IMR-90 (cell line): ENCODE data around the gene DCLRE1C. TPM values are rescaled to one million over a fixed set of nuclear protein-coding genes. Genes with fewer than 3 reads are reported as not detected.

ENCODE experiments used
- ATAC-seq: fragments of 200-7000 bp; cut with Tn5 transposase; 2 replicates; pipeline ENCODE4 v1.9.1; 2020; ENCODE audit warnings: low read depth, mild to moderate bottlenecking, moderate library complexity
- BruUV-seq: library from RNA; stranded (reverse); fragments of 400-500 nt; replicated peaks from 2 replicates; lab custom pipeline; 2021; lab: Mats Ljungman, UMichigan
- CTCF ChIA-PET: fragments of 300-600 bp; formaldehyde crosslinking; extraction: SDS; loops from one replicate; lab custom pipeline; 2021; ENCODE audit warnings: antibody characterized with exemption; lab: Yijun Ruan, JAX
- POLR2A ChIA-PET: fragments of 300-600 bp; sonication (Branson Sonifier 250); formaldehyde crosslinking; loops from one replicate; lab custom pipeline; 2022; ENCODE audit warnings: antibody characterized with exemption; ENCODE audit not compliant: unreplicated experiment; lab: Charles Lee
- DNase-seq: peaks from one replicate; pipeline ENCODE4 v3.0.0; 2013
- H2AFZ ChIP-seq: replicated peaks from 2 replicates; pipeline ENCODE3; 2013; ENCODE audit warnings: low read length, mild to moderate bottlenecking; ENCODE audit not compliant: poor library complexity
- H2AK5ac ChIP-seq: 2 replicates; pipeline ENCODE4 v1.6.1; 2013; ENCODE audit warnings: low read depth, low read length, inconsistent platforms
- H2AK9ac ChIP-seq: replicated peaks from 2 replicates; pipeline ENCODE3; 2013; ENCODE audit warnings: mild to moderate bottlenecking, low read depth, low read length, moderate library complexity; ENCODE audit not compliant: poor library complexity
- H2BK120ac ChIP-seq: 2 replicates; pipeline ENCODE4 v1.6.1; 2013; ENCODE audit warnings: low read depth, low read length, inconsistent platforms
- H2BK15ac ChIP-seq: 3 replicates; pipeline ENCODE4 v1.6.1; 2013; ENCODE audit warnings: low read depth, low read length, inconsistent platforms
- H2BK20ac ChIP-seq: 2 replicates; pipeline ENCODE4 v1.6.1; 2013; ENCODE audit warnings: low read depth, mild to moderate bottlenecking, inconsistent platforms, low read length, moderate library complexity
- H2BK5ac ChIP-seq: 2 replicates; pipeline ENCODE4 v1.6.1; 2013; ENCODE audit warnings: mild to moderate bottlenecking, low read depth, low read length, inconsistent platforms; ENCODE audit not compliant: poor library complexity, severe bottlenecking
- H3K14ac ChIP-seq: replicated peaks from 2 replicates; pipeline ENCODE4 v1.6.1; 2013; ENCODE audit warnings: low read depth, low read length, inconsistent platforms
- H3K18ac ChIP-seq: 2 replicates; pipeline ENCODE4 v1.6.1; 2013; ENCODE audit warnings: low read depth, low read length, control low read depth
- H3K23ac ChIP-seq: 2 replicates; pipeline ENCODE4 v1.6.1; 2013; ENCODE audit warnings: low read depth, low read length, inconsistent platforms
- H3K27ac ChIP-seq: 2 replicates; pipeline ENCODE4 v1.5.1; 2013; ENCODE audit warnings: mild to moderate bottlenecking, control low read depth, low read length; ENCODE audit not compliant: insufficient read depth
- H3K27me3 ChIP-seq: 2 replicates; pipeline ENCODE4 v1.6.1; 2013; ENCODE audit warnings: low read length; ENCODE audit not compliant: control insufficient read depth, insufficient read depth
- H3K36me3 ChIP-seq: 2 replicates; pipeline ENCODE4 v1.6.1; 2013; ENCODE audit warnings: low read length, mixed read lengths; ENCODE audit not compliant: control insufficient read depth, insufficient read depth
- H3K4ac ChIP-seq: 2 replicates; pipeline ENCODE4 v1.6.1; 2013; ENCODE audit warnings: low read depth, low read length, inconsistent platforms
- H3K4me1 ChIP-seq: 2 replicates; pipeline ENCODE4 v1.6.1; 2013; ENCODE audit warnings: low read length, mixed read lengths; ENCODE audit not compliant: control insufficient read depth, insufficient read depth
- H3K4me2 ChIP-seq: 2 replicates; pipeline ENCODE4 v1.6.1; 2013; ENCODE audit warnings: low read depth, mild to moderate bottlenecking, control low read depth, low read length, moderate library complexity
- H3K4me3 ChIP-seq: 2 replicates; pipeline ENCODE4 v1.5.1; 2013; ENCODE audit warnings: low read depth, mild to moderate bottlenecking, control low read depth, low read length, moderate library complexity; ENCODE audit not compliant: insufficient read depth
- H3K56ac ChIP-seq: 2 replicates; pipeline ENCODE4 v1.6.1; 2013; ENCODE audit warnings: low read length, inconsistent platforms; ENCODE audit not compliant: insufficient read depth; ENCODE audit errors: extremely low read depth
- H3K79me1 ChIP-seq, 2 experiments: 2 replicates each; pipeline ENCODE4 v1.6.1; 2013; ENCODE audit warnings: low read length in 2 of 2, inconsistent platforms in 1 of 2, low read depth in 1 of 2
- H3K9ac ChIP-seq: 2 replicates; pipeline ENCODE4 v1.6.1; 2013; ENCODE audit warnings: low read depth, low read length, control low read depth
- H3K9me1 ChIP-seq: 2 replicates; pipeline ENCODE4 v1.6.1; 2013; ENCODE audit warnings: low read length, inconsistent platforms; ENCODE audit not compliant: insufficient read depth
- H3K9me3 ChIP-seq: 2 replicates; pipeline ENCODE4 v1.6.1; 2013; ENCODE audit warnings: low read length; ENCODE audit not compliant: control insufficient read depth, insufficient read depth
- H4K20me1 ChIP-seq: 2 replicates; pipeline ENCODE4 v1.6.1; 2013; ENCODE audit warnings: low read length, inconsistent platforms; ENCODE audit not compliant: insufficient read depth
- H4K5ac ChIP-seq: 2 replicates; pipeline ENCODE4 v1.6.1; 2013; ENCODE audit warnings: mild to moderate bottlenecking, low read depth, low read length, control low read depth
- H4K8ac ChIP-seq, 2 experiments: 2 replicates each; pipeline ENCODE4 v1.6.1; 2013; ENCODE audit warnings: low read depth in 2 of 2, low read length in 2 of 2, control low read depth in 1 of 2, inconsistent platforms in 1 of 2
- H4K91ac ChIP-seq: 2 replicates; pipeline ENCODE4 v1.6.1; 2013; ENCODE audit warnings: low read depth, low read length, inconsistent platforms; ENCODE audit not compliant: insufficient read depth
- BHLHE40 ChIP-seq: fragments of 150-350 bp; IDR thresholded peaks from 2 replicates; pipeline ENCODE4 v1.6.1; 2016; ENCODE audit warnings: mild to moderate bottlenecking, low read depth, low read length
- CEBPB ChIP-seq: IDR thresholded peaks from 2 replicates; pipeline ENCODE4 v1.6.1; 2012; ENCODE audit warnings: low read depth, low read length, improper control_type of control experiment
- CHD1 ChIP-seq: IDR thresholded peaks from 2 replicates; pipeline ENCODE4 v1.6.1; 2012; ENCODE audit warnings: low read depth, low read length, improper control_type of control experiment
- ELK1 ChIP-seq: fragments of 150-350 bp; IDR thresholded peaks from 2 replicates; pipeline ENCODE4 v1.6.1; 2016; ENCODE audit warnings: low read depth, mild to moderate bottlenecking, low read length, moderate library complexity, borderline replicate concordance
- MAFK ChIP-seq: IDR thresholded peaks from 2 replicates; pipeline ENCODE4 v1.6.1; 2012; ENCODE audit warnings: low read depth, low read length, improper control_type of control experiment
- MAZ ChIP-seq: IDR thresholded peaks from 2 replicates; pipeline ENCODE4 v1.6.1; 2012; ENCODE audit warnings: low read depth, mild to moderate bottlenecking, low read length, improper control_type of control experiment, moderate library complexity, borderline replicate concordance
- MXI1 ChIP-seq: IDR thresholded peaks from 2 replicates; pipeline ENCODE4 v1.6.1; 2012; ENCODE audit warnings: low read depth, mild to moderate bottlenecking, low read length, moderate library complexity, borderline replicate concordance
- NFE2L2 ChIP-seq: fragments of 150-350 bp; IDR thresholded peaks from 2 replicates; pipeline ENCODE4 v1.6.1; 2016; ENCODE audit warnings: low read depth, mild to moderate bottlenecking, low read length
- POLR2A ChIP-seq: IDR thresholded peaks from 2 replicates; pipeline ENCODE4 v1.6.1; 2012; ENCODE audit warnings: mild to moderate bottlenecking, low read depth, low read length
- RAD21 ChIP-seq: IDR thresholded peaks from 2 replicates; pipeline ENCODE4 v1.6.1; 2012; ENCODE audit warnings: low read length, improper control_type of control experiment
- RCOR1 ChIP-seq: IDR thresholded peaks from 2 replicates; pipeline ENCODE4 v1.6.1; 2012; ENCODE audit warnings: mild to moderate bottlenecking, low read length, improper control_type of control experiment; ENCODE audit not compliant: insufficient replicate concordance
- RFX5 ChIP-seq: IDR thresholded peaks from 2 replicates; pipeline ENCODE4 v1.8.0; 2012; ENCODE audit warnings: low read depth, mild to moderate bottlenecking, low read length, moderate library complexity
- SMC3 ChIP-seq: fragments of 150-350 bp; IDR thresholded peaks from 2 replicates; pipeline ENCODE4 v1.6.1; 2016; ENCODE audit warnings: low read depth, mild to moderate bottlenecking, antibody characterized with exemption, low read length, moderate library complexity
- WGBS, 2 experiments: methylation state at CpG; one replicate each; pipeline versions ENCODE4 v1.1.5 to v1.1.7; 2013; ENCODE audit warnings: missing lambda C conversion rate in 2 of 2; ENCODE audit not compliant: insufficient read length in 1 of 2; ENCODE audit errors: extremely low coverage in 2 of 2; 5-methylcytosine and 5-hydroxymethylcytosine counted together
- dilution Hi-C: fragments of 300-500 bp; cut with HindIII; formaldehyde crosslinking; loops from one replicate; pipeline ENCODE4 v1.14.3; 2018; ENCODE audit warnings: low sequenced_read_pairs; ENCODE audit not compliant: unreplicated experiment
- in situ Hi-C: fragments of 300-500 bp; cut with MboI; formaldehyde crosslinking; loops from 3 replicates; pipeline ENCODE4 v1.14.3; 2019; ENCODE audit warnings: low sequenced_read_pairs, inconsistent platforms, mixed read lengths
- intact Hi-C: fragments of 100-400 bp; cut with micrococcal nuclease; formaldehyde crosslinking; loops from 2 replicates; pipeline ENCODE4 v1.10.0; 2022
- polyA plus RNA-seq, 3 experiments: library from polyadenylated mRNA; depleted of rRNA; stranded (reverse); fragments of >200 nt; gene quantifications; 2 replicates each; pipeline ENCODE4 v1.2.3, GENCODE V29; 2012; ENCODE audit warnings: low replicate concordance in 1 of 3
- total RNA-seq: library from RNA; depleted of rRNA; stranded (reverse); fragments of >200 nt; gene quantifications from 2 replicates; pipeline ENCODE4 v1.2.3, GENCODE V29; 2012

The DCLRE1C gene
- total and polyA plus RNA-seq, 2 of the 4 experiments (the other 2 are of a cell fraction): 2.9 to 8.1 TPM

DNA sequence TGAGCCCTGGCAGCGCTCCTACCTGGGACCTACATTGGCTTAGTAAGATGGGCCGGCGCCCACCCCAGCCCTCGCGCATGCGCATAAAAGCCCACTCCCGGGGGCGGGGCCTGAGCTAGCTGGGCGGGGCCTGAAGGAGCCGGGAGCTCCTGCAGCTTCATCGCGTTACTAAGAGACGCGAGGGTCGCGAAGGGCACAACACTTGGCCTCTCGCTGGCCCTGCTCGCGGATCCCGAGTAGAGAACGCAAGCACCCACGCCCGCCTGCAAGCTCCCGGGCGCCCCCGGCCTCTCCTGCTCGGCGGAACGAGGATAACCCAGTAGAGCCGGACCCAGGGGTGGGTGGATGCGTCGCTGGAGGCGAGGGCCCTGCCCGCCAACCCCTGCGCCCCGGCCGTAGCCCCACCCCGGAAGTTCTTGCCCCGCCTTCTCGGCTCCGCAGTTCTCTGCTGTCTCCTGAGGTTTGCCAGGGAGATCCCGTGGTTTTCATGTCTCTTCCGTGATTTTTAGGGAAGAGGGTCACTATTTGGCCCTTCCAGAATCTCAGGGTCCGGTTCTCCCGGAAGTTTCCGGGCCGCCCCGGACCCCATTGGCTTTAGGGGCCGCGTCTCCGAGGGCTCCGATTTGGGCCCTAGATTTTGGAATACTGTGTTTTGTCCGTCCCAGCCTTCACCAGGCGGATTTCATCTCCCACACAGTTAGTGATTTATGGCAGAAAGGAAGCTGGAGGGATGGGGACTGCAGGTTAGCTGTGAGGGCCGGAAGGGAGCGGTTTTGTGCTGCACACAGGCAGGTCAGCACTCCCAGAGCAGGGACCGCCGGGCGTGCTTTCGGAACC lies 5.5 kb upstream of the DCLRE1C start, which contains the start of gene MEIG1:
Gene MEIG1, plus strand, starts transcription at position 168 of the 837 bp plus-strand sequence. CDS start 7,081 bp downstream, outside the sequence.
- Histone ChIP-seq H2BK15ac (0 out of 3 replicates have a peak within 1 kb of the TSS, but pooled peaks have one; percentile 6), H3K9ac (peak within 1 kb of the TSS; percentile 95)

More for the DNA sequence above, 5.5 kb upstream of the DCLRE1C start, which contains the start of gene MEIG1:
- Histone ChIP-seq H2BK20ac (peak within 1 kb of the TSS; percentile 47; the same call in 1 of the 2 replicates), H3K27ac (peak within 1 kb of the TSS; percentile 74), H2BK120ac (peak within 1 kb of the TSS; percentile 48), H3K36me3 (no peaks in the 10 kb centered on the region), H2AFZ (peak within 1 kb of the TSS; percentile 98), H3K9me3 (no peaks in the 10 kb centered on the region), H4K91ac (peak within 1 kb of the TSS; percentile 69), H3K14ac (peak within 1 kb of the TSS; percentile 96), H2AK5ac (0 out of 2 replicates have a peak within 1 kb of the TSS, but pooled peaks have one; percentile 38), H2BK5ac (peak within 1 kb of the TSS; percentile 81), H3K9me1 (peaks cover 6% of the 10 kb centered on the region; the same call in 1 of the 2 replicates), H3K4ac (peak within 1 kb of the TSS; percentile 91), H3K4me2 (peak within 1 kb of the TSS; percentile 99), H2AK9ac (peak within 1 kb of the TSS; percentile 69), H3K18ac (peak within 1 kb of the TSS; percentile 60), H3K27me3 (no peaks in the 10 kb centered on the region), H3K23ac (peak within 1 kb of the TSS; percentile 91), H4K20me1 (no peaks in the 10 kb centered on the region), H3K79me1 (peaks cover 0 to 9% of the 10 kb centered on the region in 2 experiments; a peak in 1 of 4 replicates), H3K4me1 (no peaks in the 10 kb centered on the region), H4K8ac (peak within 1 kb of the TSS; percentile 89 to 100), H4K5ac (peak within 1 kb of the TSS; percentile 99), H3K4me3 (peak within 1 kb of the TSS; percentile 81), H3K56ac (peak within 1 kb of the TSS; percentile 98)
- no peak for TF ChIP-seq MXI1
- TF ChIP-seq CHD1: no peak
- no peak for TF ChIP-seq SMC3
- TF ChIP-seq NFE2L2: no peak
- TF ChIP-seq ELK1: no peak
- no peak for TF ChIP-seq BHLHE40
- TF ChIP-seq RFX5: no peak
- no peak for TF ChIP-seq CEBPB
- TF ChIP-seq RAD21: no peak
- peak; percentile 67; the same call in 1 of the 2 replicates for TF ChIP-seq MAZ
- peak; percentile 64 for TF ChIP-seq POLR2A
- TF ChIP-seq RCOR1: no peak
- no peak for TF ChIP-seq MAFK
- ATAC-seq: peak; percentile 97
- no TSS peak for BruUV-seq
- 0% methylated on average over 32 of the region's 60 CpGs; no CpG with 5 or more reads in 1 of the 2 experiments for WGBS, 2 experiments
- intact Hi-C loops: no loop called here
- dilution Hi-C loops: no loop called here
- in situ Hi-C loops: no loop called here
- DNase-seq: peak; percentile 90
- CTCF ChIA-PET: no interaction called here
- POLR2A ChIA-PET: interaction anchor here (0.6 kb wide), 1 partner anchor 11 kb away, joined by 3 read pairs; no protein-coding TSS in a partner anchor
